Endothelial cell of umbilical vein (primary cell): Measurements from ENCODE around the gene FANK1.
"Not testable (repeated sequence)": the region's sequence is repeated elsewhere in the genome, so short reads cannot be mapped to it uniquely, and the experiment has no call there.

Experiments
- GATA2 ChIP-seq: IDR thresholded peaks from 2 replicates; pipeline ENCODE4 v1.7.0; 2011; ENCODE audit warnings: low read depth, mild to moderate bottlenecking, moderate library complexity, mixed read lengths, low read length; ENCODE audit not compliant: insufficient read length, insufficient read depth
- JUN ChIP-seq: IDR thresholded peaks from 2 replicates; pipeline ENCODE4 v1.6.1; 2011; ENCODE audit warnings: borderline replicate concordance, low read depth; ENCODE audit not compliant: insufficient read length, insufficient read depth
- POLR2AphosphoS5 ChIP-seq: IDR thresholded peaks from 2 replicates; pipeline ENCODE4 v1.6.1; 2012; ENCODE audit warnings: low read depth, mild to moderate bottlenecking, control low read depth, low read length, moderate library complexity; ENCODE audit not compliant: insufficient read depth
- TF ChIP-seq, protein P1 (sequence below), 2 donors: IDR thresholded peaks; 1 replicate in 1 of 2; 2 replicates in 1 of 2; pipeline ENCODE4 v1.5.1; 2011; ENCODE audit warnings: low read length in 2 of 2, mild to moderate bottlenecking in 2 of 2, moderate library complexity in 2 of 2, control low read depth in 1 of 2, inconsistent platforms in 1 of 2, low read depth in 1 of 2; ENCODE audit not compliant: insufficient read depth in 1 of 2; ENCODE audit errors: extremely low read depth in 1 of 2
- TF ChIP-seq, protein P2 (sequence below): IDR thresholded peaks from 2 replicates; pipeline ENCODE4 v1.6.1; 2011; ENCODE audit not compliant: insufficient read depth, insufficient read length

DNA sequence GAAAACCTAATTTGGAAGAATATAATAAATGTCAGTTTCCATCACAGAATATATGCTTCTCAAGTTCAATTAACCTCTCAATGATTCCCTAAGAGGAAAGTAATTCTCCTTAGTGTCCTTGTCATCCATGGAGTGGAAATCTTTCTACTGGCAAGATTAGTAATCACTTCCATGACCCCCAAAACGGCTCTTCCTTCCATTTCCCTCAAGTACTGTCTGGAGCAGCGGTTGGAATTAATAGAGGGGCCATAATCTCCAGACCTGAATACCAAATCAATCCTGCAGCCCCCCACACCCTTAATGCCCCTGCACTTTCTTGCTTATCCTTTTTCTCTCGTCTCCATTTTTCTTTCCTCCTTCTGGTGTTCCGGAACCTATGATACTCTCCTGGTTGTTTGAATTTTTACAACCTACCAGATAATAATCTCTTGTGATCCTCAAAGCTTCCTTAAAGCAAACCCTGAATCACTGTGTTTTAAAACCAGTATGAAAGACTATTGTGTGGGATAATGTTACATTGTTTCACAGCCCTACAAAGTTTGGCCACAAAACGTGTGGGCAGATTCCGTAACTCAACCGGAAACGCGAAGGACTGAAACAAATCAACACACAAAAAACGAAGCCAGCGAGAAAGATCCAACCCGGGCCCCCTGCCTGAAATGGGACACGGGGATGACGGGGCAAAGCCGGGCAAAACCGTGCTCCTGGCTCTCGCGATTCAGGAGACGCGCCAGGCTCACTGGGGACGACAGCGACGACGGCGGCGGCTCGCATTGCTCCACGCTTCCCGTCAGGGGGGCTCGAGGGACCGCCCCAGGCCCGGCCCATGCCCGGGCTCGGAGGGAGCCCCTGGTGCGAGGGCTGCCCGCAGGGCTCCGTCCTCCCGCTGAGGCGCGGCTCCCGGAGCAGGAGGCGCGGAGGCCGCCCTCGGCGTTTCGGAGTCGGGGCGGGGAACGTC, 955 bp upstream of the FANK1 start:
- TF ChIP-seq POLR2AphosphoS5: peak; percentile 19
- TF ChIP-seq, protein P1, sequence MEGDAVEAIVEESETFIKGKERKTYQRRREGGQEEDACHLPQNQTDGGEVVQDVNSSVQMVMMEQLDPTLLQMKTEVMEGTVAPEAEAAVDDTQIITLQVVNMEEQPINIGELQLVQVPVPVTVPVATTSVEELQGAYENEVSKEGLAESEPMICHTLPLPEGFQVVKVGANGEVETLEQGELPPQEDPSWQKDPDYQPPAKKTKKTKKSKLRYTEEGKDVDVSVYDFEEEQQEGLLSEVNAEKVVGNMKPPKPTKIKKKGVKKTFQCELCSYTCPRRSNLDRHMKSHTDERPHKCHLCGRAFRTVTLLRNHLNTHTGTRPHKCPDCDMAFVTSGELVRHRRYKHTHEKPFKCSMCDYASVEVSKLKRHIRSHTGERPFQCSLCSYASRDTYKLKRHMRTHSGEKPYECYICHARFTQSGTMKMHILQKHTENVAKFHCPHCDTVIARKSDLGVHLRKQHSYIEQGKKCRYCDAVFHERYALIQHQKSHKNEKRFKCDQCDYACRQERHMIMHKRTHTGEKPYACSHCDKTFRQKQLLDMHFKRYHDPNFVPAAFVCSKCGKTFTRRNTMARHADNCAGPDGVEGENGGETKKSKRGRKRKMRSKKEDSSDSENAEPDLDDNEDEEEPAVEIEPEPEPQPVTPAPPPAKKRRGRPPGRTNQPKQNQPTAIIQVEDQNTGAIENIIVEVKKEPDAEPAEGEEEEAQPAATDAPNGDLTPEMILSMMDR (IDR thresholded peaks at IDR 0.05; ENCODE audit: extremely low read depth in 1 of 2, insufficient read depth in 1 of 2, low read depth in 1 of 2, low read length in 2 of 2): peak in 1 of 2 donors; percentile 2
- TF ChIP-seq GATA2, JUN: not testable (repeated sequence)
- TF ChIP-seq, protein P2, sequence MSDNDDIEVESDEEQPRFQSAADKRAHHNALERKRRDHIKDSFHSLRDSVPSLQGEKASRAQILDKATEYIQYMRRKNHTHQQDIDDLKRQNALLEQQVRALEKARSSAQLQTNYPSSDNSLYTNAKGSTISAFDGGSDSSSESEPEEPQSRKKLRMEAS: not testable (repeated sequence)
